Muscle layer of colon (tissue), 2 donors: Measurements from ENCODE around the gene SLC25A1.
"Not testable (repeated sequence)": the region's sequence is repeated elsewhere in the genome, so short reads cannot be mapped to it uniquely, and the experiment has no call there.

Experiments
- H3K27ac ChIP-seq: one replicate; pipeline ENCODE4 v1.7.0; 2013; ENCODE audit warnings: low read depth, mild to moderate bottlenecking, low read length, moderate library complexity
- H3K27me3 ChIP-seq, 2 donors: one replicate each; pipeline ENCODE4 v1.7.0; 2013; ENCODE audit warnings: low read length in 2 of 2, mild to moderate bottlenecking in 2 of 2; ENCODE audit not compliant: insufficient read depth in 2 of 2, control insufficient read depth in 1 of 2
- H3K36me3 ChIP-seq: one replicate; pipeline ENCODE4 v1.7.0; 2013; ENCODE audit warnings: mild to moderate bottlenecking, low read length; ENCODE audit not compliant: insufficient read depth
- H3K4me1 ChIP-seq: one replicate; pipeline ENCODE4 v1.7.0; 2013; ENCODE audit warnings: mild to moderate bottlenecking, low read length; ENCODE audit not compliant: insufficient read depth
- H3K4me3 ChIP-seq, 2 donors: one replicate each; pipeline ENCODE4 v1.7.0; 2013; ENCODE audit warnings: low read length in 2 of 2, low read depth in 1 of 2, mild to moderate bottlenecking in 1 of 2, moderate library complexity in 1 of 2
- H3K9ac ChIP-seq: one replicate; pipeline ENCODE4 v1.7.0; 2013; ENCODE audit warnings: low read length
- H3K9me3 ChIP-seq: one replicate; pipeline ENCODE4 v1.7.0; 2013; ENCODE audit warnings: mild to moderate bottlenecking, low read length
- donor health status: abdominal sarcoma.
- donor health status: Adenocarcinoma of cecum.

SLC25A1 gene

DNA sequence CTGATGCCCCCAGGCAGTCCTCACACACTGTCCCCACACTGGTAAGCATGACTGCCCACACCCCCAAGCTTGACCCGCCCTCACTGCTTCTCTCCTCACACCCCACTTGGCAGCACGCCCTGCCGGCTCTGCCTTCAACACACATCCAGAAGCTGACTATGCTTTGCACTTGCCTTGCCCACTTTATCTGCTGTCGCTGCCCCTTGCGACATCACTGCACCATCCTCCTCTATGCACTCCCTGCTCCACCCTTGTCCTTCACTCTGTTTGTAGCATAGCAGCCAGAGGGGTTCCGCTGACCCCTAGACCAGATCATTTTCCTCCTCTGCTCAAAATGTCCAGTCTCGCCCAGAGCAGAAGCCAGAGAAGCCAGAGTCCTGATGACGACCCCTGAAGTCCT lies 25.3 kb upstream of the SLC25A1 start:
- Histone ChIP-seq H3K9me3 (no peaks in the 10 kb centered on the region), H3K9ac (no peak overlapping the region), H3K27ac (no peak overlapping the region), H3K4me3 (no peak overlapping the region), H3K27me3 (no peaks in the 10 kb centered on the region), H3K4me1 (no peaks in the 10 kb centered on the region), H3K36me3 (peaks cover 9% of the 10 kb centered on the region)

- H3K9ac ChIP-seq, H3K9me3 ChIP-seq, H3K4me3 ChIP-seq, H3K36me3 ChIP-seq, H3K27me3 ChIP-seq, H3K4me1 ChIP-seq, H3K27ac ChIP-seq: not testable (repeated sequence)
Measured at GRCh38 chr22:19202799-19203186, 24.3 kb upstream of the SLC25A1 start.

DNA sequence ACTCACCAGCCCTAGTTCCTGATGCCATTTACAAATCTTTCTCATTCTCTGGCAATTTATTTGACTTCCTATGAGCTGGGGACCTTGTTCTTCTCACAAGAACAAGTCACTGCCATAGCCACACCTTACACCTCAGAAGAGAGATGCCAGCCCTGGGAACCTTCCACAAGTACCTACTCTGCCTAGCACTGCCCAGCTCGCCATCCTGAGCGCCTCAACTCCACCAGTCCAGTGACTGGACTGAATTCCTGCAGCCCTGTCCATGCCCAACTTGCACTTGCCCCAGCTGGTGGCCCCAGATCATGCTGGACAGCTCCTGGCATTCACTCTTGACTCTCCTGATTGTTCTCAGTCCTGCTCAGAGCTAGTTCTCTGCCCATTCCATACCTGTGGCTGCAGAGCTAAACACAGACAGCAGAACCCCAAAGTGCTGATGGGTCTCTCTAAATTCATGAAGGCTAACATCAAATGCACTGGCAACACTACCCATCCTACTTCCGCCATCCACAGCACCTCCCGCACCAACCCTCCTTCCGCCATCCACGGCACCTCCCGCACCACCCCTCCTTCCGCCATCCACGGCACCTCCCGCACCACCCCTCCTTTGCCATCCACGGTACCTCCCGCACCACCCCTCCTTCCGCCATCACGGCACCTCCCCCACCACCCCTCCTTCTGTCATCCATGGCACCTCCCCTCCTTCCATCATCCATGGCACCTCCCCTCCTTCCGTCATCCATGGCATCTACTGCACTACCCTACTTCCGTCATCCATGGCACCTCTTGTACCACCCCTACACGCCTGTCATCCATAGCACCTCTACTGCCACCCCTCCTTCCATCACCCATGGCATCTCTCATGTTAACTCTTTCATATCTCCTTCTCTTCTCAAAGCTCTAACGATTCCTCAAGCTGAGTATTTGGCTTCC lies 23.6 kb upstream of the SLC25A1 start:
- H3K9ac ChIP-seq = no peak overlapping the region
- H3K4me3 ChIP-seq = no peak overlapping the region
- no peaks in the 10 kb centered on the region for H3K9me3 ChIP-seq
- no peaks in the 10 kb centered on the region for H3K4me1 ChIP-seq
- no peaks in the 10 kb centered on the region for H3K36me3 ChIP-seq
- no peak overlapping the region for H3K27ac ChIP-seq
- H3K27me3 ChIP-seq = no peaks in the 10 kb centered on the region

GRCh38 chr22:19201130-19201868 lies 22.8 kb upstream of the SLC25A1 start:
- Histone ChIP-seq H3K4me1 (no peaks in the 10 kb centered on the region), H3K4me3 (no peak overlapping the region), H3K9ac (no peak overlapping the region), H3K9me3 (no peaks in the 10 kb centered on the region), H3K27me3 (no peaks in the 10 kb centered on the region), H3K27ac (no peak overlapping the region), H3K36me3 (no peaks in the 10 kb centered on the region)

- H3K9me3 ChIP-seq = no peaks in the 10 kb centered on the region
- H3K4me1 ChIP-seq = no peaks in the 10 kb centered on the region
- H3K36me3 ChIP-seq = no peaks in the 10 kb centered on the region
- H3K4me3 ChIP-seq = no peak overlapping the region
- H3K27ac ChIP-seq = no peak overlapping the region
- H3K9ac ChIP-seq = no peak overlapping the region
- no peaks in the 10 kb centered on the region for H3K27me3 ChIP-seq
Measured at GRCh38 chr22:19199479-19199878, 20.9 kb upstream of the SLC25A1 start.

DNA sequence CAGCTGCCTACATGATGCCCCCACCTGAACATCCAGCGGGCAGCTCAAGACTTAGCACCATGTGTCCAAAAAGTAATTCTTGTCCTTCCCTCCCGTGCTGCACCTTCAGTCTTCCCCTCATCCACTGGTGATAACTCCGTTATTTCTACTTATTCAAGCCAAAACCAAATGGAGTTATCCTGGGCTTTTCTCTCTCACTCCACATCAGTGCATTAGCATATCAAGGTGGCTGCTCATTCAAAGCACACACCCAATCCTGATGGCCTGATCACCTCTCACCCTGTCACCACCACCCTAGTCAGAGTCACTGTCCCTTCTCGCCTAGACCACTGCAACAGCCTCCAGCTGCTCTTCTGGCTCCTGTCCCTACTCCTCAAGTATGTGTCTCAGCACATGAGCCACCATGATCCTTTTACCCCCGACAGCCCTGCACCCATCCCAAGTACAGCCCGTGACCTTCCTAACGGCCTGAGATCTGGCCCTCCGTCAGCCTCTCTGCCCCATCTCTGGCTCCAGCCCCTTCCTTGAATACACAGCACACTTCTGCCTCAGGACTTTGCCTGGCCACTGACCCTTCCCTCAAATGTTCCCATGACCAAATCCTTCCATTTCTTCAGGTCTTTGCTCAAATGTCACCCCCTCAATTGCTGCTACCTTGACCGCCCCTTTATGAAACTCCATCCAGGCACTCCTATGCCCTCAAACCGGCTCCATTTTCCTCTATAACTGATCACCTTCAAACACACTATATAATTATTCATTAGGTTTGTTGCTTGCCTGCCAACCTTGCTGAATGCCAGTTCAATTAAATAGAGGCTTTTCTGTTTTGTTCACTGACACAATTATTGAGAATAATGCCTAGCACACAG lies 19.7 kb upstream of the SLC25A1 start:
- no peak overlapping the region for H3K9ac ChIP-seq
- no peak overlapping the region for H3K27ac ChIP-seq
- H3K27me3 ChIP-seq = no peaks in the 10 kb centered on the region

GRCh38 chr22:19196841-19197612 lies 18.5 kb upstream of the SLC25A1 start:
- Histone ChIP-seq H3K27me3 (no peaks in the 10 kb centered on the region), H3K4me1 (no peaks in the 10 kb centered on the region), H3K27ac (no peak overlapping the region), H3K36me3 (no peaks in the 10 kb centered on the region), H3K9me3 (no peaks in the 10 kb centered on the region), H3K4me3 (no peak overlapping the region), H3K9ac (no peak overlapping the region)

More for the DNA sequence above, 19.7 kb upstream of the SLC25A1 start:
- no peaks in the 10 kb centered on the region for H3K36me3 ChIP-seq
- no peak overlapping the region for H3K4me3 ChIP-seq
- no peaks in the 10 kb centered on the region for H3K4me1 ChIP-seq
- H3K9me3 ChIP-seq = no peaks in the 10 kb centered on the region

DNA sequence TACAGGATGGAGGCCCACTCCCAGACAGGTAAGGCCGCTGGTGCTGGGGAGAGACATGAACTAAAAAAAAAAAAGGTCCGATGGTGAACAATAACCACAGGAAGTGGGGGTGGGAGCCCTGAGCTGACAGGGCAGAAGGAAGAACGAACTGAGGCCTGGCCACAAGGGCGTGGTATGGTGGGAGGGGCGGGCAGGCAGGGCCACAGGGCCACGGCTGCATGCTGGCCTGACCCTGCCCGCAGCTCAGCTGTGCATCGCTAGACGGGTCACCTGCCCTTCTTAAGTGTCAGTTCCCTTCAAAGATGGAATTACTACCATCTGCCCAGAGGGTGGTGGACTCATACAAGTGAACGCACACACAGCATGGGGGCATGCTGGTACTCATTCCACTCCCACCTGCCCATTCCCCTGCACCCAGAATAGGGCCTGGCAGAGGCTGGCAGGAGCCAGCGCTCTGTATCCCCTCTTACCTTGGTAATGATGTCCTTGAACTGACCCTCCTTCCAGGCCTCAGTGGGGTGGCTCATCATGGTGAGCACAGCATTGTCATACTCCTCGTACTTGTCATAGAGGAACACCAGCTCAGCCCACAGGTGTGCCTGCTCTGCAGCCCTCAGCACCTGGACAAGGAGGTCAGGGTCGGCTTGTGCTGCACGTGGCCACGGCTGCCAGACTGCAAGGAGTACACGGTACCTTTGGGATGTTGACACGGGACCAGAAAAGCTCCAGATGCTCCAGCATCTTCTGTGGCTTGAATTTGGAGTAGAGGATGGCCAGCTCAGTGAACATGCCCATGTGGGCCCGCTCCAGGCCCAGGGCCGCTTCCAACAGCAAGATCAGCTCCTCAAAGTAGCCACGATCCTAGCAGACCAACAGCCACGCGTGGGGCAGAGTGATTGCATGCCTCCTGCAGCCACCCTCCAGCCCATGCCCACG lies 17.5 kb upstream of the SLC25A1 start:
- H3K9ac ChIP-seq = no peak overlapping the region
- H3K36me3 ChIP-seq = no peaks in the 10 kb centered on the region
- no peaks in the 10 kb centered on the region for H3K27me3 ChIP-seq
- H3K9me3 ChIP-seq = no peaks in the 10 kb centered on the region
- H3K4me1 ChIP-seq = no peaks in the 10 kb centered on the region
- H3K27ac ChIP-seq = no peak overlapping the region
- H3K4me3 ChIP-seq = no peak overlapping the region

- H3K4me3 ChIP-seq = no peak overlapping the region
- no peaks in the 10 kb centered on the region for H3K27me3 ChIP-seq
- H3K9ac ChIP-seq = no peak overlapping the region
- H3K27ac ChIP-seq = no peak overlapping the region
- no peaks in the 10 kb centered on the region for H3K4me1 ChIP-seq
- no peaks in the 10 kb centered on the region for H3K9me3 ChIP-seq
- no peaks in the 10 kb centered on the region for H3K36me3 ChIP-seq
Measured at GRCh38 chr22:19194766-19195536, 16.4 kb upstream of the SLC25A1 start.
